HepG2 (cell line): ENCODE results near the gene PXT1. TPM values are rescaled to one million over a fixed set of nuclear protein-coding genes. Genes with fewer than 3 reads are reported as not detected.

Source experiments
- ATAC-seq: fragments of 200-7000 bp; cut with Tn5 transposase; 3 replicates; pipeline ENCODE4 v1.9.1; 2020; ENCODE audit warnings: mild to moderate bottlenecking, moderate library complexity
- BruUV-seq: library from RNA; stranded (reverse); fragments of 400-500 nt; replicated peaks from 2 replicates; lab custom pipeline; 2021; lab: Mats Ljungman, UMichigan
- CTCF ChIA-PET: fragments of 300-600 bp; formaldehyde crosslinking; extraction: SDS; loops from one replicate; lab custom pipeline; 2021; ENCODE audit warnings: low total read pairs, inconsistent platforms, low intra/inter-chr PET ratio; lab: Yijun Ruan, JAX
- POLR2A ChIA-PET: fragments of 350-600 bp; sonication (Branson Sonifier 250); formaldehyde crosslinking; loops from one replicate; lab custom pipeline; 2020; ENCODE audit warnings: antibody characterized with exemption, inconsistent platforms; lab: Yijun Ruan, JAX
- DNase-seq: peaks from one replicate; pipeline ENCODE4 v3.0.0-alpha.2; 2015; ENCODE audit warnings: low spot score
- FAIRE-seq: peaks from 3 replicates; lab custom pipeline; 2011; peaks lifted over from hg19 to GRCh38; lab: Jason Lieb, UNC
- H2AFZ ChIP-seq: one replicate; pipeline ENCODE4 v1.6.1; 2011; ENCODE audit warnings: low read length, inconsistent platforms
- H3K27ac ChIP-seq: fragments of 300-600 bp; 3 replicates; pipeline ENCODE4 v1.8.0; 2011; ENCODE audit warnings: mixed run types, mild to moderate bottlenecking, mixed read lengths, low read length, inconsistent platforms; ENCODE audit not compliant: insufficient read depth; ENCODE audit errors: extremely low read length
- H3K27me3 ChIP-seq, 2 experiments: fragments of 200-600 bp in 1 of 2; 2 replicates in 1 of 2; 3 replicates in 1 of 2; pipeline versions ENCODE4 v1.6.0 to v1.8.0; 2011; ENCODE audit warnings: low read length in 2 of 2, mild to moderate bottlenecking in 2 of 2, moderate library complexity in 2 of 2, inconsistent platforms in 1 of 2; ENCODE audit not compliant: insufficient read depth in 2 of 2, control insufficient read depth in 1 of 2
- H3K36me3 ChIP-seq, 2 experiments: fragments of 200-600 bp in 1 of 2; replicated peaks in 1 of 2; 2 replicates in 1 of 2; 3 replicates in 1 of 2; pipeline versions ENCODE4 v1.5.1 to v1.8.0; 2011; ENCODE audit warnings: low read length in 2 of 2, inconsistent platforms in 1 of 2; ENCODE audit not compliant: insufficient read depth in 2 of 2, control insufficient read depth in 1 of 2
- H3K4me1 ChIP-seq: 2 replicates; pipeline ENCODE4 v1.5.1; 2012; ENCODE audit warnings: low read length, inconsistent platforms; ENCODE audit not compliant: insufficient read depth
- H3K4me2 ChIP-seq: 2 replicates; pipeline ENCODE4 v1.6.0; 2011; ENCODE audit warnings: low read depth, low read length, inconsistent platforms
- H3K4me3 ChIP-seq, 3 experiments: fragments of 200-600 bp in 1 of 3; sonication (generic), shearing (Covaris generic) in 1 of 3; replicated peaks in 1 of 3; 2 replicates each; pipeline ENCODE4 v1.5.1; 2011 to 2016; ENCODE audit warnings: low read length in 3 of 3, inconsistent platforms in 2 of 3, low read depth in 2 of 3, mild to moderate bottlenecking in 2 of 3, control low read depth in 1 of 3, mixed read lengths in 1 of 3; ENCODE audit not compliant: insufficient read depth in 1 of 3
- H3K79me2 ChIP-seq: one replicate; pipeline ENCODE4 v1.6.1; 2011; ENCODE audit warnings: low read length, inconsistent platforms; ENCODE audit not compliant: insufficient read depth
- H3K9ac ChIP-seq: 2 replicates; pipeline ENCODE4 v1.6.0; 2011; ENCODE audit warnings: mild to moderate bottlenecking, low read depth, low read length, inconsistent platforms; ENCODE audit not compliant: insufficient read depth
- H3K9me3 ChIP-seq: 2 replicates; pipeline ENCODE4 v1.5.1; 2012; ENCODE audit warnings: mild to moderate bottlenecking, low read length
- H4K20me1 ChIP-seq: 2 replicates; pipeline ENCODE4 v1.6.0; 2011; ENCODE audit warnings: inconsistent platforms, mild to moderate bottlenecking, low read length, moderate library complexity; ENCODE audit not compliant: insufficient read depth
- CHD2 ChIP-seq: IDR thresholded peaks from 2 replicates; pipeline ENCODE4 v1.6.1; 2011; ENCODE audit warnings: low read depth, low read length, improper control_type of control experiment
- DNMT1 ChIP-seq: sonication (generic); formaldehyde crosslinking; IDR thresholded peaks from 2 replicates; pipeline ENCODE4 v1.5.1; 2020; ENCODE audit warnings: mild to moderate bottlenecking, missing genetic modification reagents
- ERF ChIP-seq: IDR thresholded peaks from 2 replicates; pipeline ENCODE4 v1.6.1; 2018; ENCODE audit warnings: missing biosample characterization, missing genetic modification reagents
- NCOA2 ChIP-seq: sonication (generic); formaldehyde crosslinking; IDR thresholded peaks from 2 replicates; pipeline ENCODE4 v1.8.0; 2022; ENCODE audit warnings: inconsistent platforms
- NCOR1 ChIP-seq: fragments of 200-600 bp; sonication (generic); IDR thresholded peaks from 2 replicates; pipeline ENCODE4 v1.7.0; 2017; ENCODE audit warnings: antibody characterized with exemption, low read length, borderline replicate concordance
- PAF1 ChIP-seq: IDR thresholded peaks from 2 replicates; pipeline ENCODE4 v1.6.1; 2016; ENCODE audit warnings: missing genetic modification reagents, missing compliant biosample characterization
- ZNF747 ChIP-seq: sonication (generic); formaldehyde crosslinking; IDR thresholded peaks from 2 replicates; pipeline ENCODE4 v1.8.1; 2023; ENCODE audit warnings: missing genetic modification reagents, mild to moderate bottlenecking, borderline replicate concordance
- WGBS: methylation state at CpG from one replicate; pipeline ENCODE4 v1.1.6; 2017; ENCODE audit warnings: low lambda C conversion rate; 5-methylcytosine and 5-hydroxymethylcytosine counted together
- in situ Hi-C: cut with HindIII; loops from 2 replicates; pipeline ENCODE4 v1.10.0; 2017; ENCODE audit warnings: low pct_unique_long_range_greater_than_20kb; ENCODE audit not compliant: extremely low pct_ligation_motif_present
- intact Hi-C: fragments of 100-400 bp; cut with micrococcal nuclease; formaldehyde crosslinking; loops from one replicate; pipeline ENCODE4 v1.10.0; 2022; ENCODE audit not compliant: unreplicated experiment
- polyA plus RNA-seq, 8 experiments: library from polyadenylated mRNA; depleted of rRNA in 3 of 8; stranded (reverse) in 7 of 8; unstranded in 1 of 8; fragments of >200 nt; fragmentation: Illumina TruSeq in 4 of 8; extraction: Trizol in 4 of 8; gene quantifications; 2 replicates each; pipeline versions ENCODE4 v1.2.1 to v1.2.3, GENCODE V29; 2011 to 2016; ENCODE audit warnings: low read depth in 4 of 8, missing spikeins in 1 of 8, mixed read lengths in 1 of 8; ENCODE audit not compliant: insufficient read depth in 1 of 8
- total RNA-seq, 5 experiments: library from RNA; depleted of rRNA; stranded (reverse); fragments of >200 nt; fragmentation: Illumina TruSeq; extraction: Trizol; gene quantifications; 2 replicates each; pipeline ENCODE4 v1.2.3, GENCODE V29; 2016; ENCODE audit warnings: low read depth in 1 of 5
- TF ChIP-seq, protein P1 (sequence below): sonication (generic); formaldehyde crosslinking; IDR thresholded peaks from 2 replicates; pipeline ENCODE4 v1.4.0; 2020; ENCODE audit warnings: missing genetic modification reagents, borderline replicate concordance
- TF ChIP-seq, protein P2 (sequence below): sonication (generic); formaldehyde crosslinking; IDR thresholded peaks from 2 replicates; pipeline ENCODE4 v1.4.0; 2020; ENCODE audit warnings: missing genetic modification reagents, borderline replicate concordance
- TF ChIP-seq, protein P3 (sequence below): sonication (generic); formaldehyde crosslinking; IDR thresholded peaks from 2 replicates; pipeline ENCODE4 v1.4.0; 2020; ENCODE audit warnings: low read depth, mild to moderate bottlenecking, missing genetic modification reagents
- TF ChIP-seq, protein P4 (sequence below): IDR thresholded peaks from 2 replicates; pipeline ENCODE4 v1.6.1; 2016; ENCODE audit warnings: mild to moderate bottlenecking

Gene PXT1
- total and polyA plus RNA-seq, 2 of the 13 experiments (the other 11 are each of a cell fraction or from before 2014, with no cell fraction given), result 0.04 TPM; not detected in 1

DNA sequence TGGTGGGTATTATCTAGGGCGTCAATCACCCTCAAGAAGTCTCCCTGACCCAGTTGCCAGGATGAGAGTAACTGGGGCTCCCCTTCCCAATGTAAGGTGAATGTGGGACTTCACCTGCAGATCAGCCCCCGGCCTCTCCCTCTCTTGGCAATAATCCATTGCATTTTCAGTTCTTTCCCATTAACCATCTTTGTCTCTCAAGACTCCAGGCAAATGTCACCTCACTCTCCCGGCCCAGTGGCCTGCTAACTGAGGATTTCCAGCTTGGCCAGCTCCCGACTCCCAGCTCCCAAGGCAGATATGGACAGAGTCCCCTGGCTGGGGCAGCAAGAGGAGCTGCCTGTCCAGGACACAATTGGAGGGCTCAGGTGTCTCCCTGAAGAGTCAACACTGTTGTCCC, 62.5 kb downstream of the PXT1 start:
- intact Hi-C loops, result no loop called here

DNA sequence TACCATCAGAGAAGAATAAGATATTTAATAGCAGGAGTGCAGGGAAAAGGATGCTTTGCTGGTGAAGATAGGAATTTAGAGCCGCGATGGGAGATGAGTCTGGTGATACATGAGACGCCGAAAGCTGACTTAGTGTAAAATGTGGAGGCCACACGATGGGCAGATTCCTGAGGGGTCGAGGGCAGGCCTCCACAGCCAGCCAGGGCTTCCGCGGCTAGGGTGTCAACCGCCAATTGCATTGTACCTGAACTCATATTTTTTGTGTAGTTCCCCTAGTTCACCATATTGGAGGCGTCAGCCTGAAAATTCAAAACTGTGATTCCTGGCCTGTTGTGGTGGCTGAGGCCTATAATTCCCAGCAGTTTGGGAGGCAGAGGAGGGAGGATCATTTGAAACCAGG, 63.7 kb downstream of the PXT1 start:
- FAIRE-seq, result no peak
- CTCF ChIA-PET, result no interaction called here
- TF ChIP-seq ZNF747 (CRISPR knock-in tag) (no peak), NCOA2 (CRISPR knock-in tag) (no peak), CHD2 (no peak), NCOR1 (no peak), ERF (CRISPR knock-in tag) (no peak)
- TF ChIP-seq, protein P1, sequence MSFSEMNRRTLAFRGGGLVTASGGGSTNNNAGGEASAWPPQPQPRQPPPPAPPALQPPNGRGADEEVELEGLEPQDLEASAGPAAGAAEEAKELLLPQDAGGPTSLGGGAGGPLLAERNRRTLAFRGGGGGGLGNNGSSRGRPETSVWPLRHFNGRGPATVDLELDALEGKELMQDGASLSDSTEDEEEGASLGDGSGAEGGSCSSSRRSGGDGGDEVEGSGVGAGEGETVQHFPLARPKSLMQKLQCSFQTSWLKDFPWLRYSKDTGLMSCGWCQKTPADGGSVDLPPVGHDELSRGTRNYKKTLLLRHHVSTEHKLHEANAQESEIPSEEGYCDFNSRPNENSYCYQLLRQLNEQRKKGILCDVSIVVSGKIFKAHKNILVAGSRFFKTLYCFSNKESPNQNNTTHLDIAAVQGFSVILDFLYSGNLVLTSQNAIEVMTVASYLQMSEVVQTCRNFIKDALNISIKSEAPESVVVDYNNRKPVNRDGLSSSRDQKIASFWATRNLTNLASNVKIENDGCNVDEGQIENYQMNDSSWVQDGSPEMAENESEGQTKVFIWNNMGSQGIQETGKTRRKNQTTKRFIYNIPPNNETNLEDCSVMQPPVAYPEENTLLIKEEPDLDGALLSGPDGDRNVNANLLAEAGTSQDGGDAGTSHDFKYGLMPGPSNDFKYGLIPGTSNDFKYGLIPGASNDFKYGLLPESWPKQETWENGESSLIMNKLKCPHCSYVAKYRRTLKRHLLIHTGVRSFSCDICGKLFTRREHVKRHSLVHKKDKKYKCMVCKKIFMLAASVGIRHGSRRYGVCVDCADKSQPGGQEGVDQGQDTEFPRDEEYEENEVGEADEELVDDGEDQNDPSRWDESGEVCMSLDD (CRISPR knock-in tag), result no peak
- TF ChIP-seq, protein P2, sequence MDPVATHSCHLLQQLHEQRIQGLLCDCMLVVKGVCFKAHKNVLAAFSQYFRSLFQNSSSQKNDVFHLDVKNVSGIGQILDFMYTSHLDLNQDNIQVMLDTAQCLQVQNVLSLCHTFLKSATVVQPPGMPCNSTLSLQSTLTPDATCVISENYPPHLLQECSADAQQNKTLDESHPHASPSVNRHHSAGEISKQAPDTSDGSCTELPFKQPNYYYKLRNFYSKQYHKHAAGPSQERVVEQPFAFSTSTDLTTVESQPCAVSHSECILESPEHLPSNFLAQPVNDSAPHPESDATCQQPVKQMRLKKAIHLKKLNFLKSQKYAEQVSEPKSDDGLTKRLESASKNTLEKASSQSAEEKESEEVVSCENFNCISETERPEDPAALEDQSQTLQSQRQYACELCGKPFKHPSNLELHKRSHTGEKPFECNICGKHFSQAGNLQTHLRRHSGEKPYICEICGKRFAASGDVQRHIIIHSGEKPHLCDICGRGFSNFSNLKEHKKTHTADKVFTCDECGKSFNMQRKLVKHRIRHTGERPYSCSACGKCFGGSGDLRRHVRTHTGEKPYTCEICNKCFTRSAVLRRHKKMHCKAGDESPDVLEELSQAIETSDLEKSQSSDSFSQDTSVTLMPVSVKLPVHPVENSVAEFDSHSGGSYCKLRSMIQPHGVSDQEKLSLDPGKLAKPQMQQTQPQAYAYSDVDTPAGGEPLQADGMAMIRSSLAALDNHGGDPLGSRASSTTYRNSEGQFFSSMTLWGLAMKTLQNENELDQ, result no peak
- TF ChIP-seq, protein P3, sequence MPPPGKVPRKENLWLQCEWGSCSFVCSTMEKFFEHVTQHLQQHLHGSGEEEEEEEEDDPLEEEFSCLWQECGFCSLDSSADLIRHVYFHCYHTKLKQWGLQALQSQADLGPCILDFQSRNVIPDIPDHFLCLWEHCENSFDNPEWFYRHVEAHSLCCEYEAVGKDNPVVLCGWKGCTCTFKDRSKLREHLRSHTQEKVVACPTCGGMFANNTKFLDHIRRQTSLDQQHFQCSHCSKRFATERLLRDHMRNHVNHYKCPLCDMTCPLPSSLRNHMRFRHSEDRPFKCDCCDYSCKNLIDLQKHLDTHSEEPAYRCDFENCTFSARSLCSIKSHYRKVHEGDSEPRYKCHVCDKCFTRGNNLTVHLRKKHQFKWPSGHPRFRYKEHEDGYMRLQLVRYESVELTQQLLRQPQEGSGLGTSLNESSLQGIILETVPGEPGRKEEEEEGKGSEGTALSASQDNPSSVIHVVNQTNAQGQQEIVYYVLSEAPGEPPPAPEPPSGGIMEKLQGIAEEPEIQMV (CRISPR knock-in tag), result no peak

More for the DNA sequence above, 62.5 kb downstream of the PXT1 start:
- H3K36me3 ChIP-seq, result no peaks in the 10 kb centered on the region
- peaks cover 2 to 41% of the 10 kb centered on the region in 2 experiments for H3K27me3 ChIP-seq
- DNase-seq, result no peak
- TF ChIP-seq, protein P4, sequence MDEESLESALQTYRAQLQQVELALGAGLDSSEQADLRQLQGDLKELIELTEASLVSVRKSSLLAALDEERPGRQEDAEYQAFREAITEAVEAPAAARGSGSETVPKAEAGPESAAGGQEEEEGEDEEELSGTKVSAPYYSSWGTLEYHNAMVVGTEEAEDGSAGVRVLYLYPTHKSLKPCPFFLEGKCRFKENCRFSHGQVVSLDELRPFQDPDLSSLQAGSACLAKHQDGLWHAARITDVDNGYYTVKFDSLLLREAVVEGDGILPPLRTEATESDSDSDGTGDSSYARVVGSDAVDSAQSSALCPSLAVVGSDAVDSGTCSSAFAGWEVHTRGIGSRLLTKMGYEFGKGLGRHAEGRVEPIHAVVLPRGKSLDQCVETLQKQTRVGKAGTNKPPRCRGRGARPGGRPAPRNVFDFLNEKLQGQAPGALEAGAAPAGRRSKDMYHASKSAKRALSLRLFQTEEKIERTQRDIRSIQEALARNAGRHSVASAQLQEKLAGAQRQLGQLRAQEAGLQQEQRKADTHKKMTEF, result no peak
- TF ChIP-seq PAF1 (no peak), DNMT1 (CRISPR knock-in tag) (no peak)
- WGBS, result 15% methylated on average over 4 of the region's 4 CpGs
- H3K4me1 ChIP-seq, result no peaks in the 10 kb centered on the region
- no peaks in the 10 kb centered on the region for H3K9me3 ChIP-seq
- BruUV-seq, result no TSS peak
- no peak for FAIRE-seq
- ChIA-PET CTCF (no interaction called here), POLR2A (no interaction called here)
- ATAC-seq, result no peak
- no peak overlapping the region for H3K27ac ChIP-seq
- no peak overlapping the region for H2AFZ ChIP-seq
- H3K4me3 ChIP-seq, result no peak overlapping the region
- no peak overlapping the region for H3K9ac ChIP-seq
- in situ Hi-C loops, result no loop called here
- H4K20me1 ChIP-seq, result no peaks in the 10 kb centered on the region
- H3K4me2 ChIP-seq, result no peak overlapping the region
- no peaks in the 10 kb centered on the region for H3K79me2 ChIP-seq

More for the DNA sequence above, 63.7 kb downstream of the PXT1 start:
- ATAC-seq, result no peak
- POLR2A ChIA-PET, result no interaction called here
- BruUV-seq, result no TSS peak
- no peak for DNase-seq
- peaks cover 2 to 47% of the 10 kb centered on the region in 2 experiments for H3K27me3 ChIP-seq
- H3K27ac ChIP-seq, result no peak overlapping the region
- no peaks in the 10 kb centered on the region for H3K9me3 ChIP-seq
- H3K36me3 ChIP-seq, result no peaks in the 10 kb centered on the region
- no peak overlapping the region for H3K9ac ChIP-seq
- H3K4me3 ChIP-seq, result no peak overlapping the region
- H2AFZ ChIP-seq, result no peak overlapping the region
- no peaks in the 10 kb centered on the region for H4K20me1 ChIP-seq
- WGBS, result 56% methylated on average over 8 of the region's 10 CpGs
- H3K79me2 ChIP-seq, result no peaks in the 10 kb centered on the region
- in situ Hi-C loops (no loop called here), intact Hi-C loops (no loop called here)
- no peaks in the 10 kb centered on the region for H3K4me1 ChIP-seq
- H3K4me2 ChIP-seq, result no peak overlapping the region
